Upper lobe of left lung (tissue), 4 donors: ENCODE data around the gene NSMF.

Source experiments
- CTCF ChIP-seq, 6 experiments: fragments of 450-650 bp in 4 of 6; fragments of 200-600 bp in 2 of 6; sonication (generic) in 2 of 6; IDR thresholded peaks; one replicate each; pipeline ENCODE4 v1.5.1; 2016 to 2019; ENCODE audit warnings: antibody characterized with exemption in 6 of 6
- EP300 ChIP-seq, 4 donors: sonication (generic); formaldehyde crosslinking; IDR thresholded peaks; one replicate each; pipeline ENCODE4 v1.5.1; 2017; ENCODE audit warnings: antibody characterized with exemption in 4 of 4, control low read depth in 2 of 4
- POLR2A ChIP-seq, 4 donors: fragments of 450-650 bp; IDR thresholded peaks; one replicate each; pipeline ENCODE4 v1.5.1; 2016 to 2017; ENCODE audit warnings: antibody characterized with exemption in 4 of 4, mild to moderate bottlenecking in 2 of 4

- TF ChIP-seq CTCF (IDR thresholded peaks at IDR 0.05): no peak
- no peak for TF ChIP-seq EP300 (IDR thresholded peaks at IDR 0.05)
- no peak for TF ChIP-seq POLR2A (IDR thresholded peaks at IDR 0.05)
Observed at GRCh38 chr9:137426018-137426681, 33.0 kb downstream of the NSMF start.
